Lung (tissue), 12 donors: ENCODE measurements around the gene MYO1F. TPM values are rescaled to one million over a fixed set of nuclear protein-coding genes. Genes with fewer than 3 reads are reported as not detected.

Experiments
- ATAC-seq: fragments of 200-7000 bp; cut with Tn5 transposase; one replicate; pipeline ENCODE4 v1.9.1; 2020; ENCODE audit warnings: moderate number of reproducible peaks; ENCODE audit not compliant: insufficient read depth, low FRiP score
- DNase-seq, 3 donors: peaks; one replicate each; pipeline ENCODE4 v3.0.0-alpha.2; 2013 to 2017
- H3K27ac ChIP-seq, 2 donors: one replicate each; pipeline ENCODE4 v1.5.1; 2013; ENCODE audit warnings: mild to moderate bottlenecking in 2 of 2, moderate library complexity in 2 of 2, control low read depth in 1 of 2, inconsistent platforms in 1 of 2, low read depth in 1 of 2, low read length in 1 of 2
- H3K27me3 ChIP-seq, 3 donors: one replicate each; pipeline ENCODE4 v1.5.1; 2013; ENCODE audit warnings: low read length in 2 of 3; ENCODE audit not compliant: control insufficient read depth in 3 of 3, insufficient read depth in 3 of 3
- H3K36me3 ChIP-seq, 4 donors: one replicate each; pipeline ENCODE4 v1.5.1; 2013; ENCODE audit warnings: low read length in 4 of 4, mild to moderate bottlenecking in 1 of 4, moderate library complexity in 1 of 4; ENCODE audit not compliant: control insufficient read depth in 4 of 4, insufficient read depth in 4 of 4
- H3K4me1 ChIP-seq, 5 donors: one replicate each; pipeline ENCODE4 v1.5.1; 2013; ENCODE audit warnings: low read length in 5 of 5, mild to moderate bottlenecking in 2 of 5, moderate library complexity in 1 of 5; ENCODE audit not compliant: control insufficient read depth in 5 of 5, insufficient read depth in 5 of 5
- H3K4me3 ChIP-seq: one replicate; pipeline ENCODE4 v1.5.1; 2013; ENCODE audit warnings: mild to moderate bottlenecking, control low read depth, moderate library complexity
- H3K9ac ChIP-seq, 2 donors: one replicate each; pipeline ENCODE4 v1.5.1; 2013; ENCODE audit warnings: low read length in 2 of 2, control low read depth in 1 of 2; ENCODE audit not compliant: insufficient read depth in 1 of 2
- H3K9me3 ChIP-seq, 4 donors: one replicate each; pipeline ENCODE4 v1.5.1; 2013; ENCODE audit warnings: low read length in 3 of 4, mild to moderate bottlenecking in 1 of 4, moderate library complexity in 1 of 4; ENCODE audit not compliant: control insufficient read depth in 4 of 4, insufficient read depth in 3 of 4
- CTCF ChIP-seq: IDR thresholded peaks from 2 replicates; pipeline ENCODE4 v1.5.1; 2012; ENCODE audit warnings: mild to moderate bottlenecking; ENCODE audit errors: control extremely low read depth, extremely low read depth
- WGBS, 2 donors: extraction: QIAGEN DNeasy Blood & Tissue Kit; methylation state at CpG; one replicate each; pipeline ENCODE4 v1.1.7; 2013; 5-methylcytosine and 5-hydroxymethylcytosine counted together
- polyA plus RNA-seq, 2 donors: library from polyadenylated mRNA; stranded (reverse); fragments of 200-250 nt; gene quantifications; one replicate each; pipeline ENCODE4 v1.2.1, GENCODE V29; 2013
- total RNA-seq, 2 donors: library from RNA; depleted of rRNA in 1 of 2; stranded (reverse); fragments of >200 nt in 1 of 2; gene quantifications; one replicate each; pipeline ENCODE4 v1.2.1, GENCODE V29; 2014 to 2021
- donor health status: control.
- donor health status: control.
- donor health status: Bipolar disorder and iron deficiency.
- donor health status: healthy.
- donor health status: DM: yes; HTN: yes; CAD: no.

The MYO1F gene
- total and polyA plus RNA-seq, 4 donors, result 23.4 to 127 (median 73.2) TPM

- H3K36me3 ChIP-seq, result peaks cover 7 to 36% (median 20%) of the 10 kb centered on the region in 4 donors
- no peaks in the 10 kb centered on the region for H3K27me3 ChIP-seq
- TF ChIP-seq CTCF, result no peak
- H3K4me3 ChIP-seq, result no peak overlapping the region
- no peak overlapping the region for H3K27ac ChIP-seq
- DNase-seq (no peak), ATAC-seq (no peak)
- H3K9ac ChIP-seq, result no peak overlapping the region
- 86 to 92% methylated on average over 6 of the region's 6 CpGs for WGBS, 2 donors
- no peaks in the 10 kb centered on the region for H3K9me3 ChIP-seq
- H3K4me1 ChIP-seq, result peaks cover 0 to 7% (median 0%) of the 10 kb centered on the region in 5 donors
These were observed 85.7 kb downstream of the MYO1F start for GRCh38 chr19:8491574-8491973.

- DNase-seq (no peak), ATAC-seq (no peak)
- no peak overlapping the region for H3K27ac ChIP-seq
- H3K4me1 ChIP-seq, result peaks cover 0 to 7% (median 0%) of the 10 kb centered on the region in 5 donors
- no peak overlapping the region for H3K4me3 ChIP-seq
- H3K27me3 ChIP-seq, result no peaks in the 10 kb centered on the region
- peaks cover 7 to 43% (median 25%) of the 10 kb centered on the region in 4 donors for H3K36me3 ChIP-seq
- 85 to 88% methylated on average over 12 of the region's 12 CpGs for WGBS, 2 donors
- H3K9ac ChIP-seq, result no peak overlapping the region
- no peaks in the 10 kb centered on the region for H3K9me3 ChIP-seq
- no peak for TF ChIP-seq CTCF
These were observed 86.4 kb downstream of the MYO1F start for GRCh38 chr19:8490873-8491272.

GRCh38 chr19:8490395-8490760 is 86.9 kb downstream of the MYO1F start:
- Histone ChIP-seq H3K4me3 (no peak overlapping the region), H3K27ac (peak overlapping the region in 1 of 2 donors; percentile 26), H3K4me1 (peaks cover 0 to 7% (median 0%) of the 10 kb centered on the region in 5 donors), H3K9ac (no peak overlapping the region), H3K36me3 (peaks cover 7 to 48% (median 27%) of the 10 kb centered on the region in 4 donors), H3K27me3 (no peaks in the 10 kb centered on the region), H3K9me3 (no peaks in the 10 kb centered on the region)
- DNase-seq, result no peak
- no peak for TF ChIP-seq CTCF
- ATAC-seq, result no peak
- 80 to 82% methylated on average over 22 to 24 of the region's 24 CpGs for WGBS, 2 donors
